NK-92 (cell line): ENCODE measurements around the gene SH3D21.

Experiments
- DNase-seq: peaks from one replicate; lab custom pipeline; 2025; ENCODE audit not compliant: unreplicated experiment; lab: John Stamatoyannopoulos, UW

The SH3D21 gene

DNA sequence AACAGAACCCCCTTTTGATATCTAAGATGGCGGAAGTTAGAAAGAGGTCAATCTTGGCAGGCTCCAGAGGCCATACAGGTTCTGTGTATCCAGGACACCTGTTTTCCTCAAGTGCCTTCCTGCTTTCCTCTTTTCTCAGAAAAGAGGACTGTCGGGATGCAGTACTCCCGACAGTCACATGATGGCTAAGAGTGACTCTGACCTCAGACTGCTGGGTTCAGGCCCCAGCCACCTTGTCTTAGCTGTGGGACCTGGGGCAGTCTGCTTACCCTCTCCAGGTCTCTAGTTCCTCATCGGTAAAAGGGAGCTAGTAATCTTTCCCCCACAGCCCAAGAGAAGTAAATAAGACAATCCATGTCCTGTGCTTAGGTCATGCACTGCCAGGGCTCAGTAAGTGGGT, 49.6 kb downstream of the SH3D21 start:
- DNase-seq = no peak

DNA sequence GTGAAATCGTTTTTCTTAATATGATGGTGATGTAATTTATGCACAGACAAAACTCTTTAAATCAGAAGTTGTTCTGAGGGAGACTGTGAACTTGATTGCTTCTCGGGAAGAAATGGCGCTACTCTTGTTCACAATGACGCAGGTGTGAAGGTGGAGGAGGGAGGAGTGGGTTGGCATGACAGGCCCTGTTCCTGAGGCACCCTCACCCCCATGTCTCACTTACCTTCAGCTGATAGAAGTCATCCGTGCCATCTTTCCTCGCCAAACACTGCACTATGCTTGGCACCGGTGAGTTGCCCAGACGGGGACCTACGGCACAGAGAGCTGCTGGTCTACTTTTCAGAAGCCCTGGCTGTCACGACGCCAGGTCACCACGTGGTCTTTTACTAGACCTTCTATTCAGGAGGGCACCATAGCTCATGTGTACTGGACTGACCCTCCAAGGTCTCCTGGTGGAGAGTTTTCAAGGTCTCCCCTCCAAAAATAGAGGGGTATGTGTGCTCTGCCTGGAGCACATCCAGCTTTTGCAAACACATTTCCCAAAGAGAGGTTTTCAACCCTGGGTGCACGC, 52.4 kb downstream of the SH3D21 start:
- no peak for DNase-seq

DNA sequence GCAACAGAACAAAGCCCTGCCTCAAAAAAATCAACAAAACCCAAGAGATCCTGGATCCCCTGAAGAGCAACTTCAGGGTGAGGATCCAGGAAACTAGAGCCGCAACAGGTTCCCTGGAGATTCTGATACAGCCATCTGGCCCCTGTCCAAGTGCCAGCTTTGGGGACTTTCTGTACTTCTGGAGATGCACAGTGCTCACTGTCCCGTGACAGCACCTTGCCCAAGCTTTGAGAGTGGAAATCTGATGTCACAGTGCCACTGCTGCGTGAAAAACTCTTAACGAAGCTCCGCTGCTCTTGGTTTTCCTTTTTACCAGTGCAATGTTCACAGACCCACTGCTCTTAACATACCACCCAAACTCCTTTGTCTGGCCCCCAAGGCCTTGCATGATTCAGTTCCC, 53.2 kb downstream of the SH3D21 start:
- DNase-seq = no peak

DNA sequence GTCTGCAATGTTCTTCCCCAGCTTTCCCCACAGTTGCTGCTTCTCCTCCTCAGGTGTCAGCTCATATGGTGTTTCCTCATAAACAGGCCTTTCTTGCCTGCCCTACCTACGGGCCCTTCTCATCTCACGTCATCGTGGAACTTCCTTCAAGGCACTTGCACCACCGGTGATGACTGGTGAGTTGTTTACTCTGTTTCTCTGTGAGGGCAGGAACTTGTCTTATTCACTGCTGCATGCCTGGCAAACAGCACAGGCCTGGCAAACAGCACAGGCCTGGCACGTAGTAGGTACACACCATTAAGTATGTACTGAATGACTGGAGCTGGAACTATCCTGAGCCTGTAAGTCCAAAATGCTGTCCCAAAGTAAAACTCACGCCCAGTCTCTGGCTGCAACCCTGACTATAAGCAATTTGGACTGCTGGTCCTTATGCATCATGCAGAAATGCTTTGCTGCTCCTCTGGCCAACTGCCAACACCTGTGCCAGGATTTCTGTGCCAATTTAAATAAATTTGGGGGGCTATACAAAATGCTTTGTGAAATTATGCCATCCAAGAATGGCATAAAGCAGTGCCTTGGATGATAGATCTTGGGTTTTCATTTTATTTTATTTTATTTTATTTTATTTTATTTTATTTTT, 53.9 kb downstream of the SH3D21 start:
- no peak for DNase-seq

DNA sequence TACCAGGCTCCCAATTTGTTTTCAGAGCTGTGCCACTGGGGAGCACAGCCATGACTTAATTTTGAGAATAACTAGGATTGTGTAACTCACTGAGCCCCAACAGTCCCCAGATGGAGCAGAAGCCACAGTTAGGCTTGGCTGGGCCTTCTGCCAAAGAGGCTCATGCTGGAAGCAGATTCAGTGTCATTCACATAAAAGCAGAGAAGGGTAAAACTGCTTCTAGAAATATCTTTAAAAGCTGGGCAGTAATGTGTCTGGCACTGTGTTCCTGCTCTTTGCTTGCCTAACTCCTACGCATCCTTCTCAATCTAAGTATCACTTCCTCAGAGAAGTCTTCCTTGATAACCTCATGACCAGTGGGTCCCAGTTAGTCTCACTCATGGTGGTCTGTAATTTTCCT, 59.2 kb downstream of the SH3D21 start:
- DNase-seq = no peak

DNA sequence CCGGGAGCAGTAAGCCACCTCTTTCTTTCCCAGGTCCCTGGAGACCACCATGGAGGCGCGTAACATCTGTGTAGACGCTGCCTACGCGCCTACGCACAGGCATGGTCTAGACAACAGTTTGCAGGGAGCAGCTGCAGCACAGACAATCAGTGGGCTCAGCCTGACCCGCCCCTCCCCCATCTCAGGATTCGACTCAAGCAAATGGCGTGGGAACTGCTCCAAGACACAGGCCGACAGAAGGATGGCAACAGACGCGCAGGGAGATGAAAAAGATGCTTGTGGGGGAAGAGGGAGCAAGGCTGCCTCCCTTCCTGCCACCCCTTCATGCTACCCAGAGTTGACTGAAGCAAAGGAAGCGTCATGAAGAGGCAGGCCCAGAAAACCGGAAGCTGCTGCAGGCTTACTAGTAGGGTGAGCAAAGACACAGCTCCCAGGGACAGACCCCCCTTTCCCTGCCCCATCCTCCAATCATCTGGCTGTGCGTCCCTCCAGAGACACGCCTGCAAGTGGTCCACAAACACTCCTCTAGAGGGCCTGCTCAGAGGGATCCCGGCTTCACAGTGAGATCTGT, 60.0 kb downstream of the SH3D21 start:
- no peak for DNase-seq

DNA sequence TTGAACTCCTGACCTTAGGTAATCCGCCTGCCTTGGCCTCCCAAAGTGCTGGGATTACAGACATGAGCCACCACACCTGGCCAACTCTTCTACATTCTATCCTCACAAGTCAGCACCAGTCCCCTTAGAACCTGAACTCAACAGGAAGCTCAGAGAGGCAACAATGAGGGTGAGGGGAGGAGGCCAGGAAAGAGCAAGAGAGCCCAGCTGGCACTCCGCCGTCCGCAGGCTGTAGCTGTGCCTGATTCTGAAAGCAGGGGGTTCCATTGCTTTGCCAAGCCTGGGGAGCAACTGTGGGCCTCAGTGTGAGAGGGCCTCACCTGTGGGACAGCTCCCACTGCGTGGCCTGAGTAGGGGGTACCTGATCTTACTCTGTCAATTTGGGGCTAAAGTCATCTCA, 60.9 kb downstream of the SH3D21 start:
- DNase-seq = no peak

DNA sequence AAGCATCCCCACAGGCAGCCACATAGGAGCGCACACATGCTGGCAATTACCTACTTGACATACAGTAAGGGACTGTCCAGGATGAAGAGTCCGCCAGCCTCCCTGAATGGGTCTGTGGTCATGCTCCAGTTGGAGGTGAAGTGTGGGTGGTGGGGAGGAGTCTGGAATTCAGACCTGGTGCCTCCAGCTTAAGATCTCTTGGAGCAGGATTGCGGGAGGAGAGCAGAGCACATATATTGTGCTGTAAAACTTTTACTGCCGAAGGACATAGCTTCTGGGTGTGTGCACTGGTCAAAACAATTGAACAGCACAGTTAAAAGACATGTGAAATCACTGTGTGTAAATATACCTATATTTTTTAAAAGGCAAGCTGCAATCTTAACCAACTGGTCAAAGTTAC, 61.6 kb downstream of the SH3D21 start:
- no peak for DNase-seq

DNA sequence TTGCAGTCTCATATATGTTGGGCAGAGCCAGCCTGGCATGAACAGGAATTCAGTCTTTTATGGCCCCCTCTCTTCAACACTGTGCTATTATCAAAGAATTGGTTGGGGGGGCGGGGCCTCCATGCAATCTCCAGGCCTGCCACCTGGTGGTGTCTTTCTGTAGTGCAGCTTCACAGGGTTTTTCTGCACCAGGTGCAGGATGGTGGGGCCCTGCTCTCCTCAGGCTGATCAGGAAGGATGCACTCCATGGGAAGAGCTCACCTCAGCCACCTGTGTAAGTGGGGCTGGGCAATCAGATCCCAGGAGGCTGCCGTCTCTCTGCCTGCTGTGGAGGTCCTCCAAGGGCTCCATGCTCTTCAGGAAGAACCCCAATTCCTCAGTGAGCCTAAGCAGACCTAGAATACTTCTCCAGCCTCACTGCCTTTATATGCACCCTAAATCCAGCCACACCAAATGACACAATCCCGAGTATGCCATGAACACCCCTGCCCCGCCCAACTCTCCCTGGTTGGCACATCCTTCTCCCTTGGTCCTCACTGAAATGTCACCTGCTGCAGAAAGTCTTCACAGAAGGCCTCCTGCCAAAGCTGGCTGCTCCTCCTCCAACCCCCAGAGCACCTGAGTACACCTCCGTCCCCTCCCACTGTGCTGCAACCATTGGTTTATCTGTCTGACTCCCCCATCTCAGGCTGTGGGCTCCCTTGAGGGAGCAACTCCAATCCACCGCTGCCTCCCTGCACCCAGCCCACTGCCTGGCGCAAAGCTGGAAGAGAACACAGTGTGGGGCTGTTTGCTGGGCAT, 63.1 kb downstream of the SH3D21 start:
- no peak for DNase-seq
